ENCODE data around the gene DYTN. TPM values are rescaled to one million over a fixed set of nuclear protein-coding genes. Genes with fewer than 3 reads are reported as not detected.

Gene DYTN
- total RNA-seq, 1 experiment from 2014 or later = not detected

- no peak for DNase-seq (ENCODE audit: low spot score)
Measured at GRCh38 chr2:206701952-206702605, 16.1 kb downstream of the DYTN start.

GRCh38 chr2:206700156-206700555 lies 18.0 kb downstream of the DYTN start:
- no peak for DNase-seq (ENCODE audit: low spot score)

GRCh38 chr2:206698811-206699210 lies 19.4 kb downstream of the DYTN start:
- DNase-seq (ENCODE audit: low spot score) = no peak

GRCh38 chr2:206696910-206697309 lies 21.3 kb downstream of the DYTN start:
- no peak for DNase-seq (ENCODE audit: low spot score)

GRCh38 chr2:206693399-206694137 lies 24.6 kb downstream of the DYTN start:
- DNase-seq (ENCODE audit: low spot score) = peak; percentile 71

- DNase-seq (ENCODE audit: low spot score) = no peak
Measured at GRCh38 chr2:206692971-206693370, 25.2 kb downstream of the DYTN start.

- no peak for DNase-seq (ENCODE audit: low spot score)
Measured at GRCh38 chr2:206688990-206689389, 29.2 kb downstream of the DYTN start.

GRCh38 chr2:206688453-206688852 lies 29.7 kb downstream of the DYTN start:
- DNase-seq (ENCODE audit: low spot score) = no peak

- no peak for DNase-seq (ENCODE audit: low spot score)
Measured at GRCh38 chr2:206683546-206683945, 34.6 kb downstream of the DYTN start.

GRCh38 chr2:206670531-206671319 lies 47.5 kb downstream of the DYTN start:
- DNase-seq (ENCODE audit: low spot score) = no peak

- no peak for DNase-seq (ENCODE audit: low spot score)
Measured at GRCh38 chr2:206665251-206665650, 52.9 kb downstream of the DYTN start.

GRCh38 chr2:206657087-206657486 lies 61.1 kb downstream of the DYTN start:
- no peak for DNase-seq (ENCODE audit: low spot score)

GRCh38 chr2:206647985-206648384 lies 70.2 kb downstream of the DYTN start:
- no peak for DNase-seq (ENCODE audit: low spot score)

GRCh38 chr2:206642075-206643025 lies 75.8 kb downstream of the DYTN start, which contains the start of gene FAM237A:
FAM237A (plus strand) TSS chr2:206642487; CDS start chr2:206644237, 1,750 bp downstream.
- peak; percentile 19 for DNase-seq (ENCODE audit: low spot score)

GRCh38 chr2:206641226-206641625 lies 77.0 kb downstream of the DYTN start:
- no peak for DNase-seq (ENCODE audit: low spot score)

- DNase-seq (ENCODE audit: low spot score) = no peak
Measured at GRCh38 chr2:206639636-206640035, 78.6 kb downstream of the DYTN start.

- no peak for DNase-seq (ENCODE audit: low spot score)
Measured at GRCh38 chr2:206635015-206635414, 83.2 kb downstream of the DYTN start.

GRCh38 chr2:206631340-206631739 lies 86.9 kb downstream of the DYTN start:
- DNase-seq (ENCODE audit: low spot score) = no peak

- no peak for DNase-seq (ENCODE audit: low spot score)
Measured at GRCh38 chr2:206627632-206628031, 90.6 kb downstream of the DYTN start.

- no peak for DNase-seq (ENCODE audit: low spot score)
Measured at GRCh38 chr2:206626108-206626507, 92.1 kb downstream of the DYTN start.

- DNase-seq (ENCODE audit: low spot score) = no peak
Measured at GRCh38 chr2:206619011-206619410, 99.2 kb downstream of the DYTN start.
